T-helper 1 cell (primary cell): ENCODE measurements around the gene NFATC1.
"Not testable (repeated sequence)": the region's sequence is repeated elsewhere in the genome, so short reads cannot be mapped to it uniquely, and the experiment has no call there.

Experiments
- DNase-seq, 5 donors: peaks; one replicate each; pipeline ENCODE4 v3.0.0-alpha.2; 2012 to 2020

The NFATC1 gene

DNA sequence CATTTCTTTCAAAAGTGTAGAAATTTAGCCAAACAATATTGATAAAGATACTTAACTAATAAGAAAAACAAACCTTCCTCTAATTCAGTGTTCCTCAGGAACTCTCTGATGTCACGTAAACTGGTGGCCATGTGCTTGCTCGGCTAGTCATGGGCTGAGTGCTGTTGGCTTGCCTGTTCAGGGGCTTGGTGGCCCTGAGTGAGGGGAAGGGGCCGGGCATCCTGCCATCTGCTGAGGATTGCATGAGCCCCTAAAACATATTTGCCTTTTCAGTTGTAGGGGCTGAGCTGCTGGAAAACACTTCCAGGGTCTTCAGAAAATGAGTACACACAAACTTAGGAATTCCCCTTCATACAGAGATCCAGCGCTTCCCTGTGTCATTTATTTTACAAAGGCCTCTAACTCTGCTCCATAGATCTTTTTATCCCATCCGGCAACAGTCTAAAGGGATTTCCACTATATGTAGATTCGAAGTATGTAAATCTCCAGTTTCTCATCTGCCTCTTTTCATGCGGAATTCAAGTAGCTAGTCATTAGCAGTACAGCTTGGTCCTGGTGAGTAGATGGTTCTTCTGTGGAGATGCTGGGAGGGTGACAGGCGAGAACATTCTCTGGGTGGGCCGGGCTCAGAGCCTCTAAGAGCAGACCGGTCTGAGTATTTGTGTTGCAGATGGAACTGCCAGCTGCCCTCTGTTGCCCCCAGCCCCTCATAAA is 20.1 kb upstream of the NFATC1 start:
- no peak for DNase-seq

DNA sequence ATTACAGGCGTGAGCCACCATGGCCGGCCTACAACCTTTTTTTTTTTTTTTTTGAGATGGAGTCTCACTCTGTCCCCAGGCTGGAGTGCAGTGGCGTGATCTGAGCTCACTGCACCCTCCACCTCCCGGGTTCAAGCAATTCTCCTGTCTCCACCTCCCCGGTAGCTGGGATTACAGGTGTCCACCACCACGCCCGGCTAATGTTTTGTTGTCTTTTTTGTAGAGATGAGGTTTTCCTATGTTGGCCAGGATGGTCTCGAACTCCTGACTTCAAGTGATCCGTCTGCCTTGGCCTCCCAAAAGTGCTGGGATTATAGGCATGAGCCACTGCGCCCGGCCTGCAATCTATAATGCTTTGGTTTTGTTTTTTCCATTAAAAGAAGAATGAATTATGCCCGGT is 19.1 kb upstream of the NFATC1 start:
- not testable (repeated sequence) for DNase-seq

DNA sequence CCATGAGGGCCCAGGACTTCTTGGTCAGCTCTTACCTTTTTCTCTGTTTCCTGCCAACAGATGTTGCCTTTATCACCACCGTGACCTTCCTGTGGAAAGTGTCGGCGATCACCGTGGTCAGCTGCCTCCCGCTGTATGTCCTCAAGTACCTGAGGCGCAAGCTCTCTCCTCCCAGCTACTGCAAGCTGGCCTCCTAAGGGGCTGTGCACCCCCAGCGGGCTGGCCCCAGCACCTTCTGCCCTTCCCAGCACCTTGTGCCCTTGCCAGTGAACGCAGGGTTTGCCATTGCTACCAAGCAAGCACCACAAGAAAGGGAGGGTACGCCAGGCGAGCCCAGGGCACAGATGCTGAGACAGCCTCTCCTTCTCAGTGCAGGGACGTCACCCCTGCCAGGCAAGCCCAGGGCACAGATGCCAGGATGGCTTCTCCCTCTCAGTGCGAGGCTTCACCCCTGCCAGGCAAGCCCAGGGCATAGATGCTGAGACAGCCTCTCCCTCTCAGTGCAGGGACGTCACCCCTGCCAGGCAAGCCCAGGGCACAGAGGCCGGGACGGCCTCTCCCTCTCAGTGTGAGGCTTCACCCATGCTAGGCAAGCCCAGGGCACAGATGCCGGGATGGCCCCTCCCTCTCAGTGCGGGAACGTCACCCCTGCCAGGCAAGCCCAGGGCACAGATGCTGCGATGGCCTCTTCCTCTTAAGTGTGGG is 18.4 kb upstream of the NFATC1 start:
- DNase-seq: no peak

DNA sequence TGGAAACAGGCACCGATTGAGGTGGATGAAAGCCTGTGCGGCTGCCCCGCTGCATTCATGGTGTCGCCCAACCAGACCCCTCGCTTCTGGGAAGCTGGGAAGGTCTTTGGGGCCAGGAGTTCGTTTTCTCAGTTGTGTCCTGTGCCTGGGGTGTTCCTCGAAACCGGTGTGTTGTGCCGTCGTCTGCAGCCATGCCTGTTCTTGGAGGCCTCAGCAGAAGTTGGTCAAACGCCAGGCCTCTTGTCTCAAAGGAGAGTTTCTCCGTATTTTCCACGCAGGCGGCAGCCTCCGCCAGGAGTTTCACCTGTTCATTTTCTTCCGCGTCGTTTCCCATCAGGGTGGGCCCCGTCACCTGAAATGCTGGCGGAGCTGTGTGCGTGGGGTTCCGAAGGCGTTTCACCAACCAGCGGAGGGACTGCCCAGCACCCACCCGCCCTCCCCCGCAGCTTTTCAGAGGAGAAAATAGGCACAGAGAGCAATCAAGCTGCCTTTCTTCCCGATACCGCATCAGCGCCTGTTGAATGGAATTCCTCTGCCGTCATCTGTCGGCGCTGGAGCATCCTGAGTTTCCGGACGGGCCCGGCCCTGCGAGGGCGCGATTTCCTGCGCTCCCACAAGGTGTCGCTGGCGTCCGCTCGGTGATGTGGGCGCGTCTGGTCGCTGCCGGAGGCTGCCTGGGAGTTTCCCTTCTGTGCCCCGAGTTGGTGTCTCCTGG is 17.0 kb upstream of the NFATC1 start:
- DNase-seq: peak; percentile 66 to 82 (median 78)

DNA sequence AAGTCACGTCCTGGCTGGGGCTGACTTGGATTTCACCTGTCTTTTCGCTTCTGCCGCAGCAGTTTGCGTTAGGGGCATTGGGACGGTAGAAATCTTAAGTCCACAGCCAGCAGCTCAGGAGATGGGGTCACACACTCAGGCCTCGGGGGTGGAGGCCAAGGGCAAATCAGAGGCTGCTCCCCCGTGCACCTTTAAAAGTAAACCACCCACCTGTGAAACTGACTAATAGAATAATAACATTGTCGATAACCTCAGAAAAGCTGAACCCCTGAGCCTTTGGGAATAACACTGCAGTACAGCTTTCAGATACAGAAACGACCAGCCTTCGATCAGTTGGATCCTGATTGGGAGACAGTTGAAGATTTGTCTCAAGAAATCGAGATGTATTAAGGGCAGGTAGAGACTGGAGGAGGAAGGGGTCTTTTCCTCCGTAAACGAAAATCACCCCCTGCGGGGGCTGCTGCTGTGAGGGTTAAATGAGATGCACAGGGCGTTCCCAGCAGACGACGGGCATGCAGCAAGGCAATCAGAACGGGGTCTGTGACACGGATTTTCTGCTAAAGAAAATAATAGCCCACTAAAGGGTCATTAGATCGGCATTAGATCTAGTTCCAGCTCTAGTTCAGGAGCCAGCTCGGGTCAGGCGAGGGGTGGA is 16.4 kb upstream of the NFATC1 start:
- DNase-seq: no peak

DNA sequence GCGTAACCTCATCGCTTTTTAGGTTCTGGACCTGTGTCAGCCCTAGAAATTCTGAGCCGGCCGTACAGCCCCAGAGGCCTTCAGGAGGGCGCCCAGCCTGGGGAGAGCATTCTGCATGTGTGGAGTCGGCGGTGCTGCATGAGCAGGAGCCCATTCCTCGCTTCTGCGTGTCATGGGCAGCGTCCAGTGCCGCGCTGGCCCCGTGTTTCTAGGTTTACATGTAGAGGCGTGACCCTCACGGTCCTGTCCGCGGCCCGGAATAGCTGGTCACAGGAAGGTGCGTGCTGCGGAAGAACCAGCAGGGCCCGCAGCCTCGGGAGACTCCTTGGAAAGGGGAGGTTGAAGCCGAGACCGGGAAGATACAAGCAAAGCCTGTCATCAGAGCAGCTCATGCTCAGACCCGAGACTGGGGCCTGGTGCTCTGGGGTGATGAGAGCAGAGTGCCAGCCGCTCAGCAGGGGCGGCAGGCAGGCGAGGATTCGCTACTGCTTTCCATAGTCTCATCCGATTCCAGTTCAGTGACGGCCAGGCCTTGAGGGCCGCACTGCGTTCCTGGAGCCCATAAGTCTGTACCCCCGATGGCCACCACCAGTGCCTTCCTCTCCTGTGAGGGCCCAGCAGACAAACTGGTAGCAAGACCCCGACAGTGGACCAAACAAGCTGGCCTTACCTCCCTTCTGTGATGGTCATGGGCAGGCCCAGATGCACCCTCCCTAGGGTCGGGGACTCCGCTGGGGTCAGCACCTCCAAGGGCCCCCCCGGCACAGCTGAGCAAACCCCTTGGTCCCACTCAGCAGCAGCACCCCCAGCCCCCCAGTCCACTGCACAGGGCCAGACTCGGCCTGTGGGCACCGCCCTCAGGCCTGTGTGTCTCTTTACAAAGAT is 15.6 kb upstream of the NFATC1 start:
- no peak for DNase-seq

DNA sequence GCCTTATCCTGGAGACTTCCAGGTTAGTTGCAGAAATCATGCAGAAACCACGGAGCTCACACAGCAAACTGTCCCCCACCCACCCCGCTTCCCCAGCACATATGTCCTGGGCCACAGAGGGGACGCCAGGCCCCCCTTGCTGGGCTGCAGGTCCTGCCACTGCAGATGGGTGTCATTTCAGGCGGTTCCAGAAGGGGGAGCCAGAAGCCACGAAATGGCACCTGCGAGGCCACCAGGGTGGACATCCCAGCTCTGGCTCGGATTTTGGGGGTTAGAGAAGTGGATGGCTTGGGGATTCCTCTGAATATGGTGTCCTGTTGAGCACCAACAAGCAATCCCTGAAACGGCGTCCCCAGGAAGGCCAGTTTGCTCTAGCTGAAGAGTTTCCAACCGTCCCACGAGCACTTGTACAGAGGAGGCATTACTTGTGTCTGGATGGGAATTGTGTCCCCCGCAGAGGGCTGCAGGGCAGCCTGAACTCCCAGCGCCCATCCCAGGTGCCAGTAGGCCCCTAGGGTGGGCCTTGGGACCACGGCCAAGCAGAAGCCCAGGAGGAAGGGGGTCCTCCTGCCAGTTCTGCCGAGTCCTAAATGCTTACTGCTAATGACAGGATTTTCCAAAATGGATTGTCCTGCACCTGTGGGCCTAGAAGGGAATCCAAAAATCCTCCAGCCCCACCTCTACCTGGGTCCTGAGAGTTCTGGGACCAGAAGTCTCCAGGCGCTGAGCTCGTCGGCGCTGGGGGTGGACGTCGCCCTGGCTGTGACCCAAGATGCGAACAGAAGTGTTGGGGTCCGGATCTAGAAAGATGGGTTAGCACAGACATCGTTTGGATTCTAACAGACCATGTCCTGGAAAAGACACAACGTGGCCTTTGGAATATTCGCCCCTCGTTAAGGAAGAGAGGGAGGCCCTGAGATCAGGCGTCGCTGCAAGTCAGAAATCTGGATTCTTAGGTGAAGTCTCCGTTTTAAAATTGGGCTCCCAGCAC is 14.6 kb upstream of the NFATC1 start:
- peak in 3 of 5 donors; percentile 53 to 67 (median 58) for DNase-seq

DNA sequence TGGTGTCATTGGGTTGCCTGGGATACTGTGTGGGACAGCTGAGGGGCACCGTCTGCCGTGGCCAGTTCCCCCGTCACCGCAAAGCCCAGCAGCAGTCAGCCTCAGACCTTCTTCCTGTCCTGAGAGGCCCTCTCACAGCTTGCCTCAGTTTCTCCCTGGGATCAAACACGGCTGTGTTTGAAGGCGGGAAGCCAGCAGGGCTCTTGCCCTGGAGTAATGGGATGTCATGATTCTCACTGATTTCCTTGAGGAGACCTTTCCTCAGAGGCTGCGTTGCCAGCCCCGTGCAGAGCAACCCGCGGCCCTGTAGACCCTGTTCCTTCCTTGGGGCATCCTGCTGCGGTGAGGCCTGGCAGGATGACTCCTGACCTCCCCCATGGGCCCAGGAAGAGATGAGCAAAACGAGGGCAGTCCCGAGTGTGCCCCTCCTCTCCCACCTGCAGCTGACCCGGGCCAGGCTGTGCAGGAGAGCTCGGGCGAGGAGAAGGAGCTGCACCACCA is 13.9 kb upstream of the NFATC1 start:
- no peak for DNase-seq

DNA sequence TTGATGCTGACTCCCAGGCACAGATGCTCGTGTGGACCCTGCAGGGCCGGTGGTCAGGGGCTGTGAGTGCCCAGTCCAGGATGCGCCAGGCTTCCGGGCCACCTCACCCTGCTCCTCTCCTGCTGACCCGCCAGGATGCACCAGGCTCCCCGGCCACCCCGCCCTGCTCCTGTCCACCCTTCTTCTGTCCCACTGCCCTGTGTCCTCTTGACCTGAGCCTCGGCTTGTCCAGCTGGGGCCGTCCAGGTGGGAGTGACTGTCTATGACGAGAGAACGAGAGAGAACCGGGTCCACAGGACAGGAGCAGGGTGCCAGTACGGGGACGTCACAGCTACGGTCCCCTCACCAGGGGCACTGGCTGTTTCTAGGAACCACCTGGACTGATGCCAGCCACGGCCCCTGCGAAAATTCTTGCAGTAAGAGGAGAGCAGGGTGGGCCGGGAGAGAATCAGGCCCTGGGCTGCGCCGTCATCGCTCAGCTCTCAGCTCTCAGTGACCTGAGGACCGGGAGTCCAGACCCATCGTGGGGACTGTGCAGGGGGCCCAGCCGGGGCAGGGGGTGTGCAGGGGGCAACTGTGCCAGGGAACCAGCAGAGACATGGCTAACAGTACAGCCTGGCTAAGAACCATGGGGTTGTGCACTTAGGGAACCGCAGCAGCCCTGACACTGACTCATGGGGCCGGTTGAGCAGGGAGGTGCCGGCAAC is 12.9 kb upstream of the NFATC1 start:
- DNase-seq: no peak

DNA sequence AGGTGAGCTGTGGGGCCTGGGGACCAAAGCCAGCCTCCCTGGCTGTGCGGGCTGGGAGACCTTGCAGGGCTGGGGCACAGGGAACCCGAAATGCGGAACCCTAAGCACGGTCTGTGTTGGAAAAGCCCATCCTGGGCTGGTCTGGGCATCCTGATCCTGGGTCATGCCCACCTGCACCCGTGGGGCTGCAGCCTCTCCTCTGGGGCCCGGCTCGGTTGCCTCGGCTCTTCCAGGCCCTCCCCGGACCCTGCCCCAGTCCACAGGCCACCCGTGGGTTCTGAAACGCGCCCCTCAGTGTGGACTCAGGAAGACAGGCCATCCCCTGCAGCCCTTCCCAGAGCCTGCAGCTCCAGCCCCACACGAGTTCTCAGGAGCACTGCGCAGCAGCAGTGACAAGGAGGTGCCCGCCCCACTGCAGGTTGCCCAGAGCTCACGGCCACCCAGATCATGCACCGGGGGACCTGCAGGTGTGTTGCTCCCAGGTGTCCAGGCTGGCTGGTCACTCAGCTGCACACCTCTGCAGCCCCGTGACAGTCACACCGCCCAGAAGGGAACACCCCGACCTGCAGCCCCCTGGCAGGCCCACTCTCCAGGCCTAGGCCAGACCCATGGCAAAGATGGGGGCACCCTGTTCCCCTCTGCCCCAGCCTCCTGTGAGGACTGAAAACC is 12.2 kb upstream of the NFATC1 start:
- no peak for DNase-seq

DNA sequence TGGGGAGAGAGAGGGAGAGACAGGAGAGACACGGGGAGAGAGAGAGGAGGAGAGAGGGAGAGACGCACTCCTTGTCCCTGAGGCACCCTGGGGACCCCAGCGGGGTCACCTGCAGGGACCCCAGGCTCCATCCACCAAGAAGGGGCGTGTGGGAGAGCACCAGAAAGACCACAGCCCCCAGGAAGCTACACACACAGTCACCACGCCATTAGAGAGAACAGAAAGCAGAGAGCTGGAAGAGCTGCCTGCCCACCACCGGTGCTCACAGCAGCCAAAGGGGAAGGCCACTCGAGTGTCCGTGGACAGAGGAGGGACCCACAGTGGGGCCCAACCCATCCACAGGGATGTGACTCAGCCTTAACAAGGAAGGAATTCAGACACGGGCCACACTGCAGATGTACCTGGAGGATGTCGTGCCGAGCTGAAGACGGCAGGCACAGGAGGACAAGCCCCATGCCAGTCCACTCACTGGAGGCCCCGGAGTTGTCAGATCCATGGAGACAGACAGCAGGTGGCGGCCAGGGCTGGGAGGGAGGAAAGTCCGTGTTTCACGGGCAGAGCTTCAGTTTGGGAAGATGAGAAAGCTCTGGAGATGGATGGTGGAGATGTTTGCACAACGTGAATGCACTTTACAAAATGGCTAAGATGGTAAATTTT is 11.5 kb upstream of the NFATC1 start:
- DNase-seq: no peak

DNA sequence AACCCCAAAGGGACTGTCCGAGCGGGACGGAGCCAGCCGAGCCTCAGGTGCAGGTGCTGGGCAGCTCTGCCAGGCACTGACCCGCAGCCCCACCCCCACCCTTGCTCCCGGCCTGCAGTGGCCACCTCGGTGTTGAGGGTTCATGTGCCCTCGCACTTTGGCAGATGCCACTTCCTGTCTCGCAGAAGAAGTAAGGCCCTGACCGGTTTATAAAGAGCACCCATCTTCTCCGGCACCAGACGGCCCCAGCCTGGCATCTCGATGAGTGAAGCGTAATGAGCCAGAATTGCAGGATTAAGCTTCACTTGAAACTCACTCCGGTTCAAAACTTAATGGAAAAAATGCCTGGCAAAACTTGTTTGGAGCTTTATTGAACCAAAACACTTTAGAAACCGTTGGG is 10.9 kb upstream of the NFATC1 start:
- DNase-seq: no peak

DNA sequence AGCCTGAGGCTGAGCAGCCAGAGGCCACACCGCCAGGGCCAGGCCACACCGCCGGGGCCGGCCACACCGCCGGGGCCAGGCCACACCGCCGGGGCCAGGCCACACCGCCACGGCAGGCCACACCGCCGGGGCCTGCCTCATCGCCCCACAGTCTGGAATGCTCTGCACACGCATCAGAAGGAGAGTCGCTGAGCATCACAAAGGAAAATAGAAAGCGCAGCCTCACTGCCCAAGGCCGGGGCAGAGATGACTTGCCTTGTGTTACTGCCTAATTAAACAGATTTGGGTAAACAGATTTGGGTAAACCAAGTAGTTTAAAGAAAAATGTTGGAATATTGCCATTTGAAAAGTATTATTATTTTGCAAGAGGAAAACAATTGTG is 10.4 kb upstream of the NFATC1 start:
- no peak for DNase-seq

DNA sequence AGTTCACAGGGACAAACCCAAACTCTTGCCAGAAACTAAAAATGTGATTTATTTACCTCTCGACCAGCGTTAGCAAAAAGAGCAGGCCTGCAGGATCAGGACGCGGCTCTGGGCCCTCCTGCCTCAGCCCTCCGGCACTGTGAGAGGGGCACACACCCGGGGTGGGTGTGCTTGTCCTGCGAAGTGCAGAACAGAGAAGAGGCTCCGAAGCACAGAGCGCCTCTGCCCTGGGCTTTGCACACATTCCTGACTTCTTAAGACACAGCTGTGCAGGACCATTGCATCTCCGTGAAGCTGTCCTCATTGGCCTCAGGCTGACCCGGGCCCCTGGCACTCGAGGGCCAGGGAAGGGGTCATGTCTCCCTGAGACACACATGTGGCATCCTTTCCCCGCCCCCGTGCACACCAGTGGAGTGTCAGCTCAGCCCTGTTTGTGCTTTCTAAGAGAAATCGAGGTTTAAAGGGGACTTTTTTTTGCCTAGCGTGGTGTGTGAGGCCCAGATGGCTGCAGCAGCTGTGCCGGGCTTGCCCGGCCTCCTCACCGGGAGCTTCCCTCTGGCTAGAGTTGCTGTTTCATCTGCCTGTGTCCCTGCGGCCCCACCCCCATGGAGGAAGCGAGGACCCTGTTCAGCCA is 9.9 kb upstream of the NFATC1 start:
- no peak for DNase-seq

DNA sequence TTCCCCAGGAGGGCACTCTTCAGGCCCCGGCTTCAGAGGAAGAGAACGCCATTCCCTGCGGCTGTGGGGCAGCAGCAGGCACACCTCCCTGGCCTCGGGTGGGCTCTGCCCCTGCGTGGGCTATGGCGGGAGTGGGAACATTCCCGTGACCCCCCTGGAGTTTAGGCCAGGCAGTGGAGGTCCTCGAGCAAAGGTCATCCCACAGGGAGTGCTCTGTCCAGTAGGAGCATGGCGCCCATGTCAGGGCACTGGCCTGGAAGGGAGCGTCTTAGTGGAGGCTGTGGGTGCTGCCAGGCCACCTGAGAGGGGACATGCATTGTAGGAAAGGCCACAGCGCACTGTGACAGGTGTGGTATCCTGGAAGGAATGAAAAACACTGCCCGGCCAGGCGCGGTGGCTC is 9.2 kb upstream of the NFATC1 start:
- DNase-seq: no peak

DNA sequence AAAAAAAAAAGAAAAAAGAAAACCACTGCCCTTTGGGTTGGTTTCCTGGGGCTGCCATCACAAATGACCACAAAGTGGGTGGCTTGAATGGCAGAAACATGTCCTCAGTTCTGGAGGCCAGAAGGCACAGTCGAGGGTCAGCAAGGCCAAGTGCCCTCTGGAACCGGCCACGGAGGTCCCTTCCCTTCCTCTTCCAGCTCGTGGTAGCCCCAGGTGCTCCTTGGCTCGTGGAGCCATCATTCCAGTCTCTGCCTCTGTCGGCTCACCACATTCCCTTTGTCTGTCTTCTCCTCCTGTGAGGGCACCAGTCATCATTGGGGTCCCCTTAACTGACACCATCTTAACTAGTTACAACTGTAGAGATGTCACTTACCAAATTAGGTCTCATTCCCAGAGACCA is 8.5 kb upstream of the NFATC1 start:
- no peak for DNase-seq

DNA sequence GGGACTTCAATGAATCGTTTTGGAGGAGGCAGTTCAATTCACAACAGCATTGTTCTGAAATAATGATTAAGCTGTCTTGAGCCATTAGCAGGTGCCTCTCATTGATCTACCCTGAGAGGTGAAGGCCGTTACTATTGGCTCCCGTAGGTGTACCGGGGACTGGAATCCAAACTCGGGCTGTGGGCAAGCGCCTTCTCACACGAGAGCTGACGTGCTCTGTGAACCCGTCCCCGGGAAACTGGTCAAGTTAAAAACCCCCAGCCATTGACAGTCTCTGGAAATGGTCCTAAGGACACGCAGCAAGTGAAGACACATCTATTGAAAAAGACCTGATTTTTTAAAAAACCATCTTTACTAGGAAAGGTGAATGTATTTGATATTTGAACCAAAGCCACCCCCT is 8.1 kb upstream of the NFATC1 start:
- no peak for DNase-seq

DNA sequence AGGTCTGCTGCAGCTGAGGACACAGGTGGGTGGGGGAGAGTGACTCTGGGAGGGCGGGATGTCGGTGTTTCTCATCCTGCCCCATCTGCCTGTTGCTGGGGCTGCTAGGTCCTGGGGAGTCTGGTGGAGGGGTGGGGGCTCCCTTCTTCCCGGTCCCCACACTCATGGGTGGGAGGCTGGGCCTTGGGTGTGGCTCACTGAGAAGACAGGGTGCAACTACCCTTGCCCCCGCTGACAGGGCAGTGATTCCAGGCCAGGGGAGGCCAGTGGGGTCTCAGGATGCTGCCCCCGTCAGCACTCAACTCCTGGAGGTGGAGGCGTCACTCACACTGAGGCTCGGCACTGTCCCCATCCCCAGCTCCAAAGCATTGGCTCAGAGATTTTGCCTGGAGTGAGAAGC is 7.7 kb upstream of the NFATC1 start:
- DNase-seq: no peak

DNA sequence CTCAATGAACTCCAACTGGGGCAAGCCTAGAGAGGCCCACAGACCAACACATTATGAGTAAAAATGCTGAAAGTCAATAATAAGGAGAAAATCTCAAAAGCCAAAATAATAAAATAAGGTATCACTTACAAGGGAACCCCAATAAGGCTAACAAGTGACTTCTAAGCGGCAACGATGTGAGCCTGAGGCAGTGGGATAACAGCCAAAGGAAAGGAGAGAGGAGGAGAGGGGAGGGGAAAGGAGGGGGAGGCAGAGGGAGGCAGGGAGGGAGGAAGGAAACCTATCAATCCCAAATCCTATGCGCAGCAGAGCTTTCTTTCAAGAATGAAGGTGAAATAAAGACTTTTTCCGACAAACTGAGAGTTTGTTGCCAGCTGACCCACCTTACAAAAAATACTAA is 6.0 kb upstream of the NFATC1 start:
- no peak for DNase-seq
